Fibroblast of lung (primary cell): ENCODE measurements around the gene ENTPD6. TPM values are rescaled to one million over a fixed set of nuclear protein-coding genes. Genes with fewer than 3 reads are reported as not detected.

Experiments used
- DNase-seq, 2 donors: peaks; one replicate each; pipeline versions ENCODE4 v3.0.0 to v3.0.0-alpha.2; 2010; ENCODE audit warnings: low read depth in 2 of 2
- H2AFZ ChIP-seq: 2 replicates; pipeline ENCODE4 v1.5.1; 2012; ENCODE audit warnings: low read length, control low read depth, inconsistent platforms
- H3K27ac ChIP-seq: 2 replicates; pipeline ENCODE4 v1.5.1; 2011; ENCODE audit warnings: low read length, control low read depth; ENCODE audit not compliant: insufficient read depth
- H3K27me3 ChIP-seq: 2 replicates; pipeline ENCODE4 v1.5.1; 2011; ENCODE audit warnings: mild to moderate bottlenecking, low read length; ENCODE audit not compliant: control insufficient read depth, insufficient read depth
- H3K36me3 ChIP-seq: 2 replicates; pipeline ENCODE4 v1.5.1; 2011; ENCODE audit warnings: low read length; ENCODE audit not compliant: control insufficient read depth, insufficient read depth
- H3K4me1 ChIP-seq: 2 replicates; pipeline ENCODE4 v1.5.1; 2011; ENCODE audit warnings: low read length; ENCODE audit not compliant: control insufficient read depth, insufficient read depth; ENCODE audit errors: extremely low read depth
- H3K4me2 ChIP-seq: 2 replicates; pipeline ENCODE4 v1.5.1; 2011; ENCODE audit warnings: low read length, control low read depth; ENCODE audit not compliant: insufficient read depth; ENCODE audit errors: extremely low read depth
- H3K4me3 ChIP-seq, 4 experiments: fragments of 200-600 bp in 1 of 4; sonication (generic) in 1 of 4; replicated peaks in 1 of 4; 2 replicates each; pipeline ENCODE4 v1.5.1; 2011 to 2016; ENCODE audit warnings: low read length in 4 of 4, low read depth in 3 of 4, mild to moderate bottlenecking in 3 of 4, control low read depth in 2 of 4, inconsistent platforms in 1 of 4, mixed read lengths in 1 of 4; ENCODE audit not compliant: insufficient read depth in 1 of 4; ENCODE audit errors: control extremely low read depth in 1 of 4
- H3K79me2 ChIP-seq: 2 replicates; pipeline ENCODE4 v1.5.1; 2012; ENCODE audit warnings: mild to moderate bottlenecking, low read length, inconsistent platforms; ENCODE audit not compliant: control insufficient read depth, insufficient read depth
- H3K9ac ChIP-seq: 2 replicates; pipeline ENCODE4 v1.5.1; 2011; ENCODE audit warnings: mild to moderate bottlenecking, low read length, control low read depth; ENCODE audit not compliant: insufficient read depth
- H3K9me3 ChIP-seq: 2 replicates; pipeline ENCODE4 v1.5.1; 2012; ENCODE audit warnings: low read depth, low read length; ENCODE audit not compliant: control insufficient read depth, insufficient read depth
- H4K20me1 ChIP-seq: 2 replicates; pipeline ENCODE4 v1.5.1; 2011; ENCODE audit warnings: low read length; ENCODE audit not compliant: control insufficient read depth, insufficient read depth; ENCODE audit errors: extremely low read depth
- EZH2 ChIP-seq: IDR thresholded peaks from 2 replicates; pipeline ENCODE4 v1.5.1; 2012; ENCODE audit warnings: low read length, control low read depth, mild to moderate bottlenecking; ENCODE audit errors: missing control alignments
- polyA plus RNA-seq, 2 donors: library from polyadenylated mRNA; depleted of rRNA in 1 of 2; stranded (reverse) in 1 of 2; unstranded in 1 of 2; fragments of >200 nt; gene quantifications; 2 replicates each; pipeline ENCODE4 v1.2.1, GENCODE V29; 2011 to 2012; ENCODE audit warnings: missing spikeins in 1 of 2
- total RNA-seq: library from RNA; depleted of rRNA; stranded (reverse); fragments of >200 nt; gene quantifications from 2 replicates; pipeline ENCODE4 v1.2.1, GENCODE V29; 2014
- TF ChIP-seq, protein P1 (sequence below), 2 donors: IDR thresholded peaks in 1 of 2; conservative IDR thresholded peaks in 1 of 2; 1 replicate in 1 of 2; 2 replicates in 1 of 2; pipeline ENCODE4 v1.5.1; 2011 to 2012; ENCODE audit warnings: low read length in 2 of 2, control low read depth in 1 of 2, inconsistent platforms in 1 of 2, low read depth in 1 of 2, mild to moderate bottlenecking in 1 of 2

Gene ENTPD6
- total and polyA plus RNA-seq, 2 donors (not counting 1 experiment from before 2014, with no cell fraction given) = 45.7 to 56.5 TPM

DNA sequence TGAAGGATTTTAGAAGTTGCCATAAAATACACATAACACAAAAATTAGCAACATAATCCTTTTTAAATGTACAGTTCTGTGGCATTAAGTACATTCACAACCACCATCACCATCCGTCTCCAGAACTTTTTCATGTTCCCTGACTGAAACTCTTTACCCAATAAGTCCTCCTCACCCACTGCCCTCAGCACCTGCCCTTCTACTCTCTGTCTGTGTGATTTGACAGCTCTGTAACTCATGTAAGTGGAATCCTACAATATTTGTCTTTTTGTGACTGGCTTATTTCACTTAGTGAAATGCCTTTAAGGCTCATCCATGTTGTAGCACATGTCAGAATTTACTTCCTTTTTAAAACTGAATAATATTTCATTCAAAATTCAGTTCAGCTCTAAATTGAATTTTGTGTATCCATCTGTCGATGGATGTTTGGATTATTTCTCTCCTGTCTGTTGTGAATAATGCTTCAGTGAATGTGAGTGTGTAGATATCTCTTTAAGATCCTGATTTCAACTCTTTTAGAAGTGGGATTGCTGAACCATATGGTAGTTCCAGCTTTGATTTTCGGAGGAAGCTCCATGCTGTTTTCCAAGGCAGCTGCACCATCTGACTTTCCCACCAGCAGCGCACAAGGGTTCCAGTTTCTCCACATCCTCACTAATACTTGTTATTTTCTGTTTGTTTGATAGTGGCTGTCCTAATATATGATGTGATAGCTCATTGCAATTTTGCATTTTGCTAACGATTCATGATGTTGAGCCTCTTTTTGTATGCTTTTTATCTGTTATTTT, 4.2 kb downstream of the ENTPD6 start:
- H3K79me2 ChIP-seq = peaks cover 29% of the 10 kb centered on the region
- no peaks in the 10 kb centered on the region for H4K20me1 ChIP-seq
- no peak overlapping the region for H3K4me2 ChIP-seq
- H3K4me3 ChIP-seq = peak overlapping the region in 1 of 4 experiments; percentile 2
- no peaks in the 10 kb centered on the region for H3K9me3 ChIP-seq
- no peak overlapping the region for H3K27ac ChIP-seq
- no peaks in the 10 kb centered on the region for H3K27me3 ChIP-seq
- no peak overlapping the region for H2AFZ ChIP-seq
- no peaks in the 10 kb centered on the region for H3K36me3 ChIP-seq
- peaks cover 3% of the 10 kb centered on the region for H3K4me1 ChIP-seq
- TF ChIP-seq, protein P1, sequence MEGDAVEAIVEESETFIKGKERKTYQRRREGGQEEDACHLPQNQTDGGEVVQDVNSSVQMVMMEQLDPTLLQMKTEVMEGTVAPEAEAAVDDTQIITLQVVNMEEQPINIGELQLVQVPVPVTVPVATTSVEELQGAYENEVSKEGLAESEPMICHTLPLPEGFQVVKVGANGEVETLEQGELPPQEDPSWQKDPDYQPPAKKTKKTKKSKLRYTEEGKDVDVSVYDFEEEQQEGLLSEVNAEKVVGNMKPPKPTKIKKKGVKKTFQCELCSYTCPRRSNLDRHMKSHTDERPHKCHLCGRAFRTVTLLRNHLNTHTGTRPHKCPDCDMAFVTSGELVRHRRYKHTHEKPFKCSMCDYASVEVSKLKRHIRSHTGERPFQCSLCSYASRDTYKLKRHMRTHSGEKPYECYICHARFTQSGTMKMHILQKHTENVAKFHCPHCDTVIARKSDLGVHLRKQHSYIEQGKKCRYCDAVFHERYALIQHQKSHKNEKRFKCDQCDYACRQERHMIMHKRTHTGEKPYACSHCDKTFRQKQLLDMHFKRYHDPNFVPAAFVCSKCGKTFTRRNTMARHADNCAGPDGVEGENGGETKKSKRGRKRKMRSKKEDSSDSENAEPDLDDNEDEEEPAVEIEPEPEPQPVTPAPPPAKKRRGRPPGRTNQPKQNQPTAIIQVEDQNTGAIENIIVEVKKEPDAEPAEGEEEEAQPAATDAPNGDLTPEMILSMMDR (conservative IDR thresholded peaks at IDR 0.05 in 1 of 2, IDR thresholded peaks at IDR 0.05 in 1 of 2; ENCODE audit: low read depth in 1 of 2, low read length in 2 of 2) = no peak
- TF ChIP-seq EZH2 = no peak
- no peak overlapping the region for H3K9ac ChIP-seq
- no peak for DNase-seq

DNA sequence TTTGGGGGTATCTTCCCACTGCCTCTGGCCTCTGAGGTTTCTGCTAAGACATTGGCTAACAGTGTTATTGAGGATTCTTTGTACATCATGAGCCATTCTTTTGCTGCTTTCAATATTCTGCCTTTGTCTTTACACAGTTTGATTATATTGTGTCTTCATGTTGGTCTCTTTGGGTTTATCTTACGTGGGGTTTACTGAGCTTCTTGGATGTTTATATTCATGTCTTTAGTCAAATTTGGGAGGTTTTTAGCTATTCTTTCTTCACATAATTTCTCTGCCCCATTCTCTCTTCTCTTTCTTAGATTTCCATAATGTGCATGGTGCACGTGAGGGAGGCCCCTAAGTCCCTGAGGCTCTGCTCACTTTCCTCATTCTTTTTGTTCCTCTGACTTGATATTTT, 7.6 kb downstream of the ENTPD6 start:
- Histone ChIP-seq H3K27me3 (no peaks in the 10 kb centered on the region), H3K27ac (no peak overlapping the region), H3K4me2 (no peak overlapping the region), H4K20me1 (no peaks in the 10 kb centered on the region), H3K9me3 (no peaks in the 10 kb centered on the region), H3K79me2 (peaks cover 23% of the 10 kb centered on the region), H3K4me1 (no peaks in the 10 kb centered on the region), H3K36me3 (no peaks in the 10 kb centered on the region), H3K9ac (no peak overlapping the region), H2AFZ (no peak overlapping the region), H3K4me3 (no peak overlapping the region)
- TF ChIP-seq EZH2 = no peak
- TF ChIP-seq, protein P1 (conservative IDR thresholded peaks at IDR 0.05 in 1 of 2, IDR thresholded peaks at IDR 0.05 in 1 of 2; ENCODE audit: low read depth in 1 of 2, low read length in 2 of 2) = no peak
- DNase-seq = no peak

DNA sequence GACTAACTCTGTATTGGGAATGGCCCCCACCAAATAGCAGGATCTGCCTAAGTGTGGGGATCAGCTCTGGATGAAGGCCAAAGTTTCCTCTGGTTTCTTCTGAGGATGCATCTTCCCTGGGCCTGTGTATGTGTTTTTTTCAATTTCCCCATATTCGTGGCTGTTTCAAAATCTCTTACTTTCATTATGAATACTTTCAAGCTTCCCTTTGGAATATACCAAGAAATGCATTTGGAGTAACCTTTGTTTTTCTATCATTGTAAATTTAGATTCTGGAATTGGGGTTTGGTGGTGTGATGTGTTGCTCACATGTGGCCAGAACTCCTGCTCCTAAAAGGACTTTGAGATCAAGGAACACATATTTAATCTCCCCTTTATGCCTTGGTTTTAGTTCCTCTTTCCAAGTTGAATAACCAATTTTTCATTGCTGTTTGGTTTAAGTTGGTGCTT, 8.4 kb downstream of the ENTPD6 start:
- no peaks in the 10 kb centered on the region for H3K27me3 ChIP-seq
- H4K20me1 ChIP-seq = no peaks in the 10 kb centered on the region
- peaks cover 21% of the 10 kb centered on the region for H3K79me2 ChIP-seq
- peak overlapping the region in 1 of 4 experiments; percentile 17 for H3K4me3 ChIP-seq
- H3K9ac ChIP-seq = no peak overlapping the region
- DNase-seq = no peak
- no peak overlapping the region for H3K4me2 ChIP-seq
- H3K4me1 ChIP-seq = no peaks in the 10 kb centered on the region
- no peak overlapping the region for H2AFZ ChIP-seq
- H3K9me3 ChIP-seq = no peaks in the 10 kb centered on the region
- no peak overlapping the region for H3K27ac ChIP-seq
- TF ChIP-seq, protein P1 (conservative IDR thresholded peaks at IDR 0.05 in 1 of 2, IDR thresholded peaks at IDR 0.05 in 1 of 2; ENCODE audit: low read depth in 1 of 2, low read length in 2 of 2) = no peak
- no peak for TF ChIP-seq EZH2
- no peaks in the 10 kb centered on the region for H3K36me3 ChIP-seq
